ENCODE measurements around the gene PPFIBP2.

DNA sequence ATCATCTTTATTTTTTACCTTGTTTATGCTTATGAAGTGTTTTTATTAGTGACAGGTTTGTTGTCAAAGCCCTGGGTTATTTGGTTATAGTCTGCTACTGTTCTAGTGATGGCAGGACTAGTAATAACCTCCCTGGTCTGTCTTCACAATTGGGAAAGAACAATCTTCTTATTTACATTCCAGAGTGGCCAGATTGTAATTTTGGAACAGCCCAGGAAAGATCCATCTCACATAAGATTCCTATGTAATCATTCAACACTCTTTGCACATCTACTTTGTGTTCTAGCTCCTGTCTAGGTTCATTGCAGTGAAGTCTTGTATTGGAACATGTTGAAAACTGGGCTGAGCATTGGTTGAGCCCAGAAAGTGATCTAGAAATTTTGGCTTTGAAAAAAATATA, 95.7 kb downstream of the PPFIBP2 start:
- TF ChIP-seq, protein P1, sequence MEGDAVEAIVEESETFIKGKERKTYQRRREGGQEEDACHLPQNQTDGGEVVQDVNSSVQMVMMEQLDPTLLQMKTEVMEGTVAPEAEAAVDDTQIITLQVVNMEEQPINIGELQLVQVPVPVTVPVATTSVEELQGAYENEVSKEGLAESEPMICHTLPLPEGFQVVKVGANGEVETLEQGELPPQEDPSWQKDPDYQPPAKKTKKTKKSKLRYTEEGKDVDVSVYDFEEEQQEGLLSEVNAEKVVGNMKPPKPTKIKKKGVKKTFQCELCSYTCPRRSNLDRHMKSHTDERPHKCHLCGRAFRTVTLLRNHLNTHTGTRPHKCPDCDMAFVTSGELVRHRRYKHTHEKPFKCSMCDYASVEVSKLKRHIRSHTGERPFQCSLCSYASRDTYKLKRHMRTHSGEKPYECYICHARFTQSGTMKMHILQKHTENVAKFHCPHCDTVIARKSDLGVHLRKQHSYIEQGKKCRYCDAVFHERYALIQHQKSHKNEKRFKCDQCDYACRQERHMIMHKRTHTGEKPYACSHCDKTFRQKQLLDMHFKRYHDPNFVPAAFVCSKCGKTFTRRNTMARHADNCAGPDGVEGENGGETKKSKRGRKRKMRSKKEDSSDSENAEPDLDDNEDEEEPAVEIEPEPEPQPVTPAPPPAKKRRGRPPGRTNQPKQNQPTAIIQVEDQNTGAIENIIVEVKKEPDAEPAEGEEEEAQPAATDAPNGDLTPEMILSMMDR (IDR thresholded peaks at IDR 0.05 in 8 of 11, conservative IDR thresholded peaks at IDR 0.05 in 3 of 11): no peak
- TF ChIP-seq POLR2A (IDR thresholded peaks at IDR 0.05): no peak
